Brain microvascular endothelial cell (primary cell): ENCODE results near the gene TAOK2.

Experiments
- DNase-seq: peaks from one replicate; pipeline ENCODE4 v3.0.0-alpha.2; 2020
- H3K27ac ChIP-seq: fragments of 250-450 bp; sonication (Bioruptor Pico); 2 replicates; pipeline ENCODE4 v1.5.1; 2020; ENCODE audit warnings: mild to moderate bottlenecking, moderate library complexity
- H3K27me3 ChIP-seq: fragments of 250-450 bp; sonication (Bioruptor Pico); replicated peaks from 2 replicates; pipeline ENCODE4 v1.5.1; 2020; ENCODE audit warnings: mild to moderate bottlenecking
- H3K36me3 ChIP-seq: fragments of 250-450 bp; sonication (Bioruptor Pico); replicated peaks from 2 replicates; pipeline ENCODE4 v1.5.1; 2020; ENCODE audit warnings: mild to moderate bottlenecking
- H3K4me3 ChIP-seq: 2 replicates; pipeline ENCODE4 v1.5.1; 2011; ENCODE audit warnings: low read depth, mild to moderate bottlenecking, control low read depth, low read length, moderate library complexity
- CTCF ChIP-seq: IDR thresholded peaks from 2 replicates; pipeline ENCODE4 v1.5.1; 2011; ENCODE audit warnings: low read depth, mild to moderate bottlenecking, moderate library complexity, low read length, control low read depth, inconsistent platforms; ENCODE audit errors: missing control alignments
- in situ Hi-C: cut with HindIII; loops from 2 replicates; pipeline ENCODE4 v1.10.0; 2017; ENCODE audit warnings: low sequenced_read_pairs, low pct_ligation_motif_present

TAOK2 gene

GRCh38 chr16:29985271-29985811 is 11.7 kb downstream of the TAOK2 start:
- DNase-seq, result no peak
- in situ Hi-C loops, result no loop called here
- no peak overlapping the region for H3K4me3 ChIP-seq
- H3K27ac ChIP-seq, result no peak overlapping the region
- no peaks in the 10 kb centered on the region for H3K27me3 ChIP-seq
- peaks cover 96% of the 10 kb centered on the region for H3K36me3 ChIP-seq
- no peak for TF ChIP-seq CTCF

GRCh38 chr16:29986231-29986630 is 12.6 kb downstream of the TAOK2 start:
- in situ Hi-C loops, result no loop called here
- no peaks in the 10 kb centered on the region for H3K27me3 ChIP-seq
- no peak for TF ChIP-seq CTCF

GRCh38 chr16:29986931-29987330 is 13.3 kb downstream of the TAOK2 start:
- peaks cover 95% of the 10 kb centered on the region for H3K36me3 ChIP-seq
- in situ Hi-C loops, result no loop called here
- no peaks in the 10 kb centered on the region for H3K27me3 ChIP-seq
- H3K4me3 ChIP-seq, result no peak overlapping the region
- no peak overlapping the region for H3K27ac ChIP-seq
- no peak for TF ChIP-seq CTCF
- no peak for DNase-seq

More at GRCh38 chr16:29986231-29986630, 12.6 kb downstream of the TAOK2 start:
- Histone ChIP-seq H3K4me3 (no peak overlapping the region), H3K36me3 (peaks cover 96% of the 10 kb centered on the region), H3K27ac (no peak overlapping the region)
- no peak for DNase-seq

- in situ Hi-C loops, result no loop called here
- Histone ChIP-seq H3K4me3 (no peak overlapping the region), H3K36me3 (peaks cover 91% of the 10 kb centered on the region), H3K27me3 (no peaks in the 10 kb centered on the region), H3K27ac (no peak overlapping the region)
- no peak for TF ChIP-seq CTCF
- no peak for DNase-seq
Observed at GRCh38 chr16:29987371-29988085, 13.9 kb downstream of the TAOK2 start.

GRCh38 chr16:29988346-29989075 is 14.8 kb downstream of the TAOK2 start:
- in situ Hi-C loops, result no loop called here
- H3K36me3 ChIP-seq, result peaks cover 91% of the 10 kb centered on the region
- no peaks in the 10 kb centered on the region for H3K27me3 ChIP-seq
- no peak overlapping the region for H3K4me3 ChIP-seq
- DNase-seq, result no peak
- H3K27ac ChIP-seq, result no peak overlapping the region
- TF ChIP-seq CTCF, result no peak
